GM18870 (cell line): Measurements from ENCODE around the gene MTHFD1.

ENCODE experiments used
- ATAC-seq: cut with Tn5 transposase; IDR thresholded peaks from one replicate; pipeline ENCODE4 v1.9.1; 2021; ENCODE audit warnings: moderate library complexity; ENCODE audit not compliant: unreplicated experiment

Gene MTHFD1

DNA sequence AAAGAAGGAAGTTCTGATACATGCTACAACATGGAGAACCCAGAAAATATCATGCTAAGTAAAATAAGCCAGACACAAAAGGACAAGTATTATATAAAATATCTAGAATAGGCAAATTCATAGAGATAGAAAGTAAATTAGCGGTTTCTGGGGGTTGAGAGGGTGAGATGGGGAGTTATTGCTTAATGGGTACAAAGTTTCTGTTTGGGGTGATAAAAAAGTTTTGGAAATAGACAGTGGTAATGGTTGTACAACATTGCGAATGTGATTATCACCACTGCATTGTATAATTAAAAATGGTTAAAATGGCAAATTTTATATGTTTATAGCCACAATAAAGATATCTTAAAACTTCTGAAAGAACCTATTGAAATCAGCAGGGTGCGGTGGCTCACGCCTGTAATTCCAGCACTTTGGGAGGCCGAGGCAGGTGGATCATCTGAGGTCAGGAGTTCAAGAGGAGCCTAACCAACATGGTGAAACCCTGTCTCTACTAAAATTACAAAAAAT is 100.5 kb downstream of the MTHFD1 start:
- no peak for ATAC-seq

GRCh38 chr14:64491637-64492036 is 103.5 kb downstream of the MTHFD1 start:
- ATAC-seq = no peak

GRCh38 chr14:64493455-64493854 is 105.3 kb downstream of the MTHFD1 start:
- ATAC-seq = no peak

DNA sequence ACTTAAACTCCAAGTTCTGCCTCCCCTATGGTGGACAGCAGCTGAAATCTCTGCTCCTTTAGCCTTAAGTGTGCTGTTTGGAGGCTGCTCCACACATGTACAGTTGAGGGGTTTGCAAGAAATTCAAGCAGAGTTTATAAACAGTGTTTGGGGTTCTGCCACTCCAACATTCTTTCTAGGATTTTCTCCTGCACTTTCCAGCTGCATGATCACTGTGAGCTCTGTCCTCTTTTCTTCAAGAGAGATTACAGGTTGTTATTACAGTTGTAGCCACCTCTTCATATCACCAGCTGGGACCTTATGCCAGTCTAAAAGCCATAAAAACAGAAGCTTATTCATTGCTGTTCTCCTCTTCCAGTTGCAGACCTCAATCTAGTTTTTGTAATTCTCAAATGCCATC is 107.1 kb downstream of the MTHFD1 start:
- no peak for ATAC-seq

- ATAC-seq = no peak
Observed at GRCh38 chr14:64496764-64497163, 108.6 kb downstream of the MTHFD1 start.

DNA sequence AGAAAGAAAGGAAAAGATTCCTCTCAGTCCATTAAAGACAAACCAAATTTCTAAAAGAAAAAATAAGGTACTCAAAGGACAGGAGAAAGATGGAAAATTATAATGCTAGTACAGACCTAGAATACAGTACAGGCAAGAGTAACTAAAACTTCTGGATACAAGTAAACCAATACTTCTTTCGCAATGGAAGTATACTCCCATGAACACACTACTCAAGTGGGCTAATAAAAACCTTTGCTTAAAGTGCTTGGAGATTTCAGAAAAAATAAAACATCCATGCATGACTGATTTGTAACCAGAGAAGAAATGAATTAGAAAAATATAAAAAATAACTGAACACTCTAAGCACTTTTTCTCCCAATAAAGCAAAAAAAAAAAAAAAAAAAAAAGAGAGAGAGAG is 111.9 kb downstream of the MTHFD1 start:
- ATAC-seq = no peak

DNA sequence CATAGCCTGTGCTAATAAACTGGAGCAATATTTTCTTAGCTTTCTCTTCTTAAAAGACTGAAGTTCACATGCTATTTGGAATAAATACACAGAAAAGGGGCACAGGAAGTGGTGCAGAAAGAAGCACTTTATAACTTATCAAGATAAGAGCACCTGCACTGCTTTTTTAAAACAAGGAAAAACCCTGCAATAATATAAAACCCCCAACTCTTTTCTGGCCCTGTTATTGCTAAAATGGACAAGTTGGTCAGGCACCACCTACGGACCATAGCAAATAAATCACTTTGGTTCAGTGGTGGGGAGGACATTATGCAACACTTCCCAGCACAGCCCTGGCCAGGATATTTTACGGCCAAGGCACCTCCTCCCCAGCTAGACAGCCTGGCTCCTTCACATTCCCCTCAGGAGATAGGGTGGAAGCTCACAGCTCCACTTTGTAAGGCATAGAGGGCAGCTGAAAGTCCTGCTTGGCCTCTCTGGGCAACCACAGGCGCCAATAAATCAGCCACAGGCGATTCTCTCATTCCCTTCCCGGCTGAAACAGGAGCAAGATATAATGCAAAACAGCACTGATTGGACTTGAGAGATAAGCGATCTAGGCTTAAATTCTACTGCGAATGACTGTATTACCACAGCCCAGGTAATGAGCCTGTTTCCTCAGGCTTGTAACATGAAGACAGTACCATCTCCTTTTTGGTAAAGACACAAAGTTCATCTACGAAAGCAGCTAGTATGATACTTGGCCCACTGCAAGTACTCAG is 113.4 kb downstream of the MTHFD1 start:
- no peak for ATAC-seq

DNA sequence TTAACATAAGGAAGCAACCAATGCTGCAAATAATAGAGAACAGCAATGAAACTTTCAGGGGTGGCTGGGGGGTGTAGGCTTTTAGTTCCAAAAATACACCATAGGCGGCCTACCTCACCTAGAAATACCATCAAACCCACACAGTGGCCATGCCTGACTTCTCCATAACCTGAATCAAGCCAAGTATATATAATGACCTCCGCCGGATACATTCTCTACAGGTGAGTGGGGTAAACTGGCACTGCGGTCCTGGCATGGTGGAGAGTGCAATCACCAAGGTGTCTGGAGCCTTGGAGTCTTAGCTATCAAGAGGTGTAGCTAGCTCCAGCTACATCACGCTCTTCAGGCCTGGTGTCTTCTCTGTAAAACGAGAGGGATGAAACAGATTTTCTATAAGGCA is 114.3 kb downstream of the MTHFD1 start:
- ATAC-seq = no peak

DNA sequence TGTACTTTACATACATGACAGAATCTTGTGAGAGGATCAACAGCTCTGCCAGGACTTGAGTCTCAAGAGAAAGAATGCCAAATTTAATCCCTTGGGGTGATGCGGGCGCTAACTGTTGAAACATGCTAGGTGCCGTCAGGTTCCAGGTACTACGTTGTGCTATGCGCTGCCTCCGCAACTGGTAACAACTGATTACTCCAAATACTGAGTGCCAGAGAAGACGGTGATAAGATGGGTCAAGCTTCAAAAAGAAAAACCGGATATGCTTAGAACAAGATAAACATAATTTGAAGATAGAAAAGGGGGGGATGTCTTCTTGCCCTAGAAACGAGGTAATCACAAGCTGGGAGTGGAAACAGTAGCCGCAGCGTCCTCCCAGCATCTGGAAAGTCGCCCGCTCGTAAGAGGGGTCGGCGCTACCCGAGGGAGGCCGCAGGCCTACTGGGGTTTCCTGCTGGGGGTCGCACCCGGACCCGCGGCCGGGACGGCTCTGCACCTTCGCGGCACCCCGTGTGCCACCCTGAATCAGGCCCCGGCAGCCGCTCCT is 114.8 kb downstream of the MTHFD1 start:
- ATAC-seq = no peak

GRCh38 chr14:64503434-64504309 is 115.5 kb downstream of the MTHFD1 start, which contains the start of gene ZBTB25:
Gene ZBTB25, minus strand, starts transcription at chr14:64503838. Its CDS starts 13,305 bp downstream, at chr14:64490533.
- peak; percentile 59 for ATAC-seq

DNA sequence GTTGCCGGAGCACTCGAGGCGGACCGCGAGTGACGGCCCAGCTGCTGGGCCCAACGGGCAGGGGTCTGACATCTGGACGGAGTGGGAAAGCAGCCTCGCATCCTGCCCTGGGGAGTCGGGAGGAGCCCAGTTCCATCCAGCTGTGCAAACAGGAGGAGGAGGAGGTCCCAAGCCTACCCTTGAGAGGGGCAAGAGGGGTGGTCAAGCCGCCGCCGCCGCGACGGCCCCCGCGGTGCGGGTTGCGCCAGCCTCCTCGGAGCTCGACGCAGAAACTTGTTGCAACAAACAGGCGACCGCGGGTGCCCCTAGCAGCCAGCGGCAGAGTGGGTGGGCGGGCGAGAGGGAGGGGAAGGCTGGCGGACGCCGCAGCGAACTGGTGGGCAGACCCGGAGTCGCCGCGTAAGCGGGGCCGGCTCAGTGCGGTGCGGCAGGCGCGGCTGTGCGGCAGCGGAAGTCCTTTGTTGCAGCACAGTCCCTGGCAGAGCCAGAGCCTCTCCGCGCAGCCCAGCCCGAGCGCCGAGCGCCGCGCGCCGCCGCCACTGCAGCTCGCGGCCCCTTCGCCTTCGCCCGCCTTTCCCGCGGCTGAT is 116.2 kb downstream of the MTHFD1 start, which contains the start of gene ZBTB1:
ZBTB1 (plus strand) TSS at position 461 of the 587 bp plus-strand sequence. CDS start 16,735 bp downstream, outside the sequence.
- ATAC-seq = no peak

DNA sequence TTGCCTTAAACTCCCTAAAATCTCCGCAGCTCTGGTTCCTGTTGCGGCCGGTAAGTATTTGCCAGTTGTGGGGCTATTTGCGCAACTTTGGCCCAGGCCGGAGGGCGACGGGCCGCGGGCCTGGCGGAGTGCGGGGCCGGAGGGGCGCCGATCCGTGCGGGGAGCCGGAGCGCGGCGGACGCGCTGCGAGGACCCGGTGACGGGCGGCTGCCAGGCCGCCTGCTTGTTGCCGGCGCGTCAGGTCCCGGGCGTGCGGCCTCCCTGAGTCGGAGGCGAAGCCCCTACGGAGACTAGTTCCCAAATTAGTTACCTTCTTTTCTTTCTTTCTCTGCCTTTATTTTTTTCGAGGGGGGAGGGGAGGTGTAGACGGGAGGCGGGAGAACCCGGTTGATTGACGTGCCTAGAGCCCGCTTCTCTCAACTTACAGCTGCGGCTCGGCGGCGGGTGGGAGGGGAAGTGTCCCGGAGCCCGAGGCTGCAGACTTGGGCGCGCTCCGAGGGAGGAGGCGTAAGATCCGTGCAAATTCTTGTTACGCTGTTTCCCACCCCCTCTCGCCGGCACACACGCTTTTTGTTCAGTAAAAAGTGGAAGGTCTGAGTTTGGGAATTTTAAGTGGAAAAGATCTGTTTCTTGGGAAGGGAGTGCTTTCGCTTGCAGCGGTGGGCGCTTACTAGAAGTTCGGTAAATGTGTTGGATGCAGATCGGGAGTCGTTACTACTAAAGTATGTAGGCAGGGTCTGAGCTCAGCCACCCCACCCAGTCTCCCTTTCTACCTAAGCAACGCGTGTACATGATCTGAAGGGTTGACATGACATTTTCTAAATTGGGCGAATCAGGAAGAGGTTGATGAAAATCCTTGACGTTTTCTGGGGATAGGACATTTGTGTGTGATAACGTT is 117.0 kb downstream of the MTHFD1 start:
- no peak for ATAC-seq

GRCh38 chr14:64506721-64507120 is 118.6 kb downstream of the MTHFD1 start:
- ATAC-seq = no peak

- ATAC-seq = no peak
Observed at GRCh38 chr14:64507376-64508156, 119.4 kb downstream of the MTHFD1 start.

- no peak for ATAC-seq
Observed at GRCh38 chr14:64508215-64508776, 120.1 kb downstream of the MTHFD1 start.

DNA sequence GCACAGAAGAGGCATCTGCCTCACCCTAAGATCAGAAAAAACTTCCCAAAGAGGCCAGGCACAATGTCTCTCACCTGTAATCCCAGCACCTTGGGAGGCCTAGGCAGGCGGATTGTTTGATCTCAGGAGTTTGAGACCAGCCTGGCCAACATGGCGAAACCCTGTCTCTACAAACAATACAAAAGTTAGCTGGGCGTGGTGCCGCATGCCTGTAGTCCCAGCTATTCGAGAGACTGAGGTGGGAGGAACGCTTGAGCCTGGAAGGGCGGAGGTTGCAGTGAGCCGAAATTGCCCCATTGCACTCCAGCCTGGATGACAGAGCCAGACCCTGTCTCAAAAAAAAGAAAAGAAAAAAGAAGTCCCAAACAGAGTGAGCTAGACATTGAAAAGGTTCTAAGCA is 120.9 kb downstream of the MTHFD1 start:
- ATAC-seq = no peak
